Esophagus squamous epithelium (tissue), 5 donors: ENCODE measurements around the gene SCD5. TPM values are rescaled to one million over a fixed set of nuclear protein-coding genes. Genes with fewer than 3 reads are reported as not detected.

ENCODE experiments used
- DNase-seq: peaks from one replicate; lab custom pipeline; 2025; lab: John Stamatoyannopoulos, UW
- H3K27ac ChIP-seq, 4 donors: fragments of 200-600 bp; sonication (generic); one replicate each; pipeline ENCODE4 v1.5.1; 2016 to 2019; ENCODE audit warnings: mild to moderate bottlenecking in 1 of 4
- H3K27me3 ChIP-seq, 4 donors: fragments of 200-600 bp; sonication (generic); 1 replicate in 3 of 4; 2 replicates in 1 of 4; pipeline versions ENCODE4 v1.5.1 to v1.6.0; 2017 to 2021; ENCODE audit warnings: antibody characterized with exemption in 1 of 4
- H3K36me3 ChIP-seq, 3 donors: fragments of 200-600 bp; sonication (generic); one replicate each; pipeline ENCODE4 v1.5.1; 2016 to 2019
- H3K4me1 ChIP-seq, 3 donors: fragments of 200-600 bp; sonication (generic); one replicate each; pipeline ENCODE4 v1.5.1; 2017 to 2019
- H3K4me3 ChIP-seq, 4 donors: fragments of 200-600 bp; sonication (generic); 1 replicate in 3 of 4; 2 replicates in 1 of 4; pipeline ENCODE4 v1.5.1; 2016 to 2019; ENCODE audit warnings: mild to moderate bottlenecking in 2 of 4, moderate library complexity in 1 of 4
- H3K9me3 ChIP-seq, 3 donors: fragments of 200-600 bp; sonication (generic); one replicate each; pipeline ENCODE4 v1.5.1; 2016 to 2019
- POLR2A ChIP-seq, 4 donors: fragments of 450-650 bp; IDR thresholded peaks; one replicate each; pipeline ENCODE4 v1.6.1; 2017; ENCODE audit warnings: antibody characterized with exemption in 4 of 4, mild to moderate bottlenecking in 4 of 4, moderate library complexity in 3 of 4
- WGBS, 2 donors: methylation state at CpG; one replicate each; pipeline ENCODE4 v1.1.5; 2018; 5-methylcytosine and 5-hydroxymethylcytosine counted together
- intact Hi-C: fragments of 100-400 bp; cut with DNase I; formaldehyde crosslinking; loops from one replicate; pipeline ENCODE4 v1.15.0; 2022
- total RNA-seq, 4 donors: library from RNA; depleted of rRNA; stranded (reverse); fragments of >200 nt; gene quantifications; one replicate each; pipeline ENCODE4 v1.1.0, GENCODE V29; 2016
- TF ChIP-seq, protein P1 (sequence below), 6 experiments: fragments of 450-650 bp in 4 of 6; fragments of 200-600 bp in 2 of 6; sonication (generic) in 2 of 6; IDR thresholded peaks; one replicate each; pipeline ENCODE4 v1.5.1; 2016 to 2019; ENCODE audit warnings: antibody characterized with exemption in 6 of 6, mild to moderate bottlenecking in 4 of 6, moderate library complexity in 4 of 6
- donor health status: DM: yes; HTN: yes; CAD: no.

The SCD5 gene
- total RNA-seq, 4 donors from 2014 or later = 1.2 to 6.3 (median 4.3) TPM

- Histone ChIP-seq H3K27me3 (no peaks in the 10 kb centered on the region), H3K9me3 (no peaks in the 10 kb centered on the region), H3K27ac (no peak overlapping the region), H3K4me3 (no peak overlapping the region), H3K36me3 (no peaks in the 10 kb centered on the region), H3K4me1 (peaks cover 11 to 25% (median 17%) of the 10 kb centered on the region in 3 donors)
- WGBS, 2 donors = 22 to 31% methylated on average over 5 of the region's 5 CpGs
- TF ChIP-seq, protein P1, sequence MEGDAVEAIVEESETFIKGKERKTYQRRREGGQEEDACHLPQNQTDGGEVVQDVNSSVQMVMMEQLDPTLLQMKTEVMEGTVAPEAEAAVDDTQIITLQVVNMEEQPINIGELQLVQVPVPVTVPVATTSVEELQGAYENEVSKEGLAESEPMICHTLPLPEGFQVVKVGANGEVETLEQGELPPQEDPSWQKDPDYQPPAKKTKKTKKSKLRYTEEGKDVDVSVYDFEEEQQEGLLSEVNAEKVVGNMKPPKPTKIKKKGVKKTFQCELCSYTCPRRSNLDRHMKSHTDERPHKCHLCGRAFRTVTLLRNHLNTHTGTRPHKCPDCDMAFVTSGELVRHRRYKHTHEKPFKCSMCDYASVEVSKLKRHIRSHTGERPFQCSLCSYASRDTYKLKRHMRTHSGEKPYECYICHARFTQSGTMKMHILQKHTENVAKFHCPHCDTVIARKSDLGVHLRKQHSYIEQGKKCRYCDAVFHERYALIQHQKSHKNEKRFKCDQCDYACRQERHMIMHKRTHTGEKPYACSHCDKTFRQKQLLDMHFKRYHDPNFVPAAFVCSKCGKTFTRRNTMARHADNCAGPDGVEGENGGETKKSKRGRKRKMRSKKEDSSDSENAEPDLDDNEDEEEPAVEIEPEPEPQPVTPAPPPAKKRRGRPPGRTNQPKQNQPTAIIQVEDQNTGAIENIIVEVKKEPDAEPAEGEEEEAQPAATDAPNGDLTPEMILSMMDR (IDR thresholded peaks at IDR 0.05) = no peak
- TF ChIP-seq POLR2A (IDR thresholded peaks at IDR 0.05) = no peak
- intact Hi-C loops = no loop called here
- no peak for DNase-seq
Measured at GRCh38 chr4:82785611-82786400, 12.8 kb downstream of the SCD5 start.

GRCh38 chr4:82784681-82785610, 13.7 kb downstream of the SCD5 start:
- Histone ChIP-seq H3K4me1 (peaks cover 11 to 30% (median 20%) of the 10 kb centered on the region in 3 donors), H3K27ac (no peak overlapping the region), H3K36me3 (no peaks in the 10 kb centered on the region), H3K4me3 (no peak overlapping the region), H3K9me3 (no peaks in the 10 kb centered on the region), H3K27me3 (no peaks in the 10 kb centered on the region)
- DNase-seq = no peak
- intact Hi-C loops = no loop called here
- TF ChIP-seq POLR2A (IDR thresholded peaks at IDR 0.05) = no peak
- WGBS, 2 donors = 31 to 34% methylated on average over 8 to 9 of the region's 9 CpGs

GRCh38 chr4:82782626-82783345, 15.8 kb downstream of the SCD5 start:
- no peaks in the 10 kb centered on the region for H3K36me3 ChIP-seq
- no peaks in the 10 kb centered on the region for H3K9me3 ChIP-seq
- no peak for TF ChIP-seq POLR2A (IDR thresholded peaks at IDR 0.05)
- TF ChIP-seq, protein P1 (IDR thresholded peaks at IDR 0.05) = no peak
- 63 to 87% methylated on average over 4 of the region's 5 CpGs for WGBS, 2 donors
- H3K27ac ChIP-seq = no peak overlapping the region
- no peak for DNase-seq
- intact Hi-C loops = no loop called here
- no peak overlapping the region for H3K4me3 ChIP-seq
- no peaks in the 10 kb centered on the region for H3K27me3 ChIP-seq
- peaks cover 11 to 30% (median 20%) of the 10 kb centered on the region in 3 donors for H3K4me1 ChIP-seq

DNA sequence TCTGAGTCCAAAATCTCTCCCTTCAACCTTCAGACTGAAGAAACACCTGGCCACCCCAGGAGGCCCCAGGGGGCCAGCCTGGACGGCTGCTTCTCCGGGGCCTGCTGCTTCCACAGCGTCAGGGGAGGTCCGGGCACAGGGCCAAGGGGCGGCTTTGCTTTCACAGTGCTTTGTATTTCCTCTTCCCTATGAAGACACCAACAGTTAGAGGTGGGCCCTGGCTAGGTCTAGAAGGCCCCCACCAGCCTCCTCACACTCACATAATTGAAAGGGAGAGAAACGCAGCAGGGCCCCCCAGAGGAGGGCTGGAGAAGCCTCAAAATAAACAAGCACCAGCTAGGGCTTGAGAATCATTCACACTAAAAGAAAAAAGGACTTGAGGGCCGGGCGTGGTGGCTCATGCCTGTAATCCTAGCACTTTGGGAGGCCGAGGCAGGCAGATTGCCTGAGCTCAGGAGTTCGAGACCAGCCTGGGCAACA, 17.8 kb downstream of the SCD5 start:
- H3K36me3 ChIP-seq = no peaks in the 10 kb centered on the region
- H3K4me3 ChIP-seq = no peak overlapping the region
- no peak for DNase-seq
- TF ChIP-seq, protein P1 (IDR thresholded peaks at IDR 0.05) = no peak
- no peak for TF ChIP-seq POLR2A (IDR thresholded peaks at IDR 0.05)
- H3K9me3 ChIP-seq = no peaks in the 10 kb centered on the region
- intact Hi-C loops = no loop called here
- no peaks in the 10 kb centered on the region for H3K27me3 ChIP-seq
- peaks cover 11 to 24% (median 17%) of the 10 kb centered on the region in 3 donors for H3K4me1 ChIP-seq
- 44 to 49% methylated on average over 4 to 5 of the region's 10 CpGs for WGBS, 2 donors
- H3K27ac ChIP-seq = no peak overlapping the region

DNA sequence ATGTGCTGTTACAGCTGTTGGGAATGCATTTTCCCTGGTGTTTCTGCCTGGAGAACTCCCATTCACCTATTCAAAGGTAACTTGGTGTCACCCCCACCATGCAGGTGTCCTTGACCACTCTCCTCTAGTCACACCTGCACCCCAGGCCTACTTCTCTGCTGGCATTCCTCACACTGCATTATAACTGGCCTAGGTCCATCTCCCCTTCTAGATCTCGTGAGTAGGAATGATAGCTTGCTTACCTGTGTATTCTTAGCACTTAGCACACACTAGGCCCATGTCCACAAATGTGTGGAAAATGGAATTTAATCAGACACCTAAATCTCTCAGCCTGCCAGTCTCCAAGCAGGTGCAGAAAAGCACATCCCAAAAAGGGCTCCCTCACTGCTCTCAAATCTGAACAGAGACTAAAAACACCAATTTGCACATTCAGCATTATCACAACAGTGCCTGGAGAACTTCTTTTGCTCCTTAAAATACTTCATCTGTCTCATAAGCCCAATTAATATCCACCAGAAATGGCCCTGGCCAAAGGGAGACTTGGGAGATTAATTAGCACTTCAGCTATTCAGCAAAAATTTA, 18.3 kb downstream of the SCD5 start:
- Histone ChIP-seq H3K9me3 (no peaks in the 10 kb centered on the region), H3K4me1 (peaks cover 6 to 18% (median 13%) of the 10 kb centered on the region in 3 donors), H3K4me3 (no peak overlapping the region), H3K36me3 (no peaks in the 10 kb centered on the region), H3K27ac (no peak overlapping the region), H3K27me3 (no peaks in the 10 kb centered on the region)
- no peak for TF ChIP-seq POLR2A (IDR thresholded peaks at IDR 0.05)
- TF ChIP-seq, protein P1 (IDR thresholded peaks at IDR 0.05) = no peak
- intact Hi-C loops = no loop called here
- no peak for DNase-seq
- WGBS, 2 donors = 57 to 77% methylated on average over 1 of the region's 1 CpG
